ENCODE data around the gene CD74.

DNA sequence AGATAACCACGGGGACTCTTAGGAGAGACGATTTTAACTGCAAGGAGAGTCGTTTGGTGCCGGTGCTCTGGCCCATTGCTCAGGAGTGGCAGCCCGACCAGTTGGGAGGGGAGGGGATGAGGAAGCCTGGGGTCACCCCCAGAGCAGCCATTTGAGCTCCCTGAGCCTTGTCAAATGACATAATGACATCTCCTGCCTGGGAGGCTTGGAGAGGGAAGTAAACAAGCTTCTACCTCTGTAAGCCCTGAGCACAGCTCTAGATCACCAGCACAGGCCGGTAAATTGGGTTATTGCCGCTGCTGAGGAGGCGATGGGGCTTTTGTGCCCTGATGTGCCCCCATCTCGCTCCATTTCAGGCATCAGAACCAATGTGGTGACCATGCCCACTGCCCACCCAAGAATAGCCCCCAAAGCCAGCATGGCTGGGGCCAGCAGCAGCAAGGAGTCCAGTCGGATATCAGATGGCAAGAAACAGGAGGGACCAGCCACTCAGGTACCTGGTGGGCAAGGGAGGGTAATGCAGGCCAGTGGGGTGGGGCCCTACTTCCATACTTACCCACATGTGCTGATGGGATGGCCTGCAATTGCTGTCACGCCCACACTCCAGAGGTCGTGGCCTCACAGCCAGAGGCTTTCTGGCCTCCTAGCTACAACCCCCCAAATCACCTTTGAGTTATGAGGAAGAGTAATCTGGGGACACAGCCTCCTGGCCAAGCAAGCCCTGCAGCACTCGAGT, 23.0 kb downstream of the CD74 start:
- TF ChIP-seq, protein P1, sequence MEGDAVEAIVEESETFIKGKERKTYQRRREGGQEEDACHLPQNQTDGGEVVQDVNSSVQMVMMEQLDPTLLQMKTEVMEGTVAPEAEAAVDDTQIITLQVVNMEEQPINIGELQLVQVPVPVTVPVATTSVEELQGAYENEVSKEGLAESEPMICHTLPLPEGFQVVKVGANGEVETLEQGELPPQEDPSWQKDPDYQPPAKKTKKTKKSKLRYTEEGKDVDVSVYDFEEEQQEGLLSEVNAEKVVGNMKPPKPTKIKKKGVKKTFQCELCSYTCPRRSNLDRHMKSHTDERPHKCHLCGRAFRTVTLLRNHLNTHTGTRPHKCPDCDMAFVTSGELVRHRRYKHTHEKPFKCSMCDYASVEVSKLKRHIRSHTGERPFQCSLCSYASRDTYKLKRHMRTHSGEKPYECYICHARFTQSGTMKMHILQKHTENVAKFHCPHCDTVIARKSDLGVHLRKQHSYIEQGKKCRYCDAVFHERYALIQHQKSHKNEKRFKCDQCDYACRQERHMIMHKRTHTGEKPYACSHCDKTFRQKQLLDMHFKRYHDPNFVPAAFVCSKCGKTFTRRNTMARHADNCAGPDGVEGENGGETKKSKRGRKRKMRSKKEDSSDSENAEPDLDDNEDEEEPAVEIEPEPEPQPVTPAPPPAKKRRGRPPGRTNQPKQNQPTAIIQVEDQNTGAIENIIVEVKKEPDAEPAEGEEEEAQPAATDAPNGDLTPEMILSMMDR (IDR thresholded peaks at IDR 0.05; ENCODE audit: insufficient read depth, low read depth, low read length), result no peak
- no peak for TF ChIP-seq EZH2 (IDR thresholded peaks at IDR 0.05; ENCODE audit: insufficient read depth, low read length)

Measured in astrocyte (in vitro differentiated cells and primary cell).